GM19351 (cell line): ENCODE measurements around the gene PANK3.
"Not testable (repeated sequence)": the region's sequence is repeated elsewhere in the genome, so short reads cannot be mapped to it uniquely, and the experiment has no call there.

ENCODE experiments used
- ATAC-seq: cut with Tn5 transposase; IDR thresholded peaks from one replicate; pipeline ENCODE4 v1.9.1; 2021; ENCODE audit warnings: mild to moderate bottlenecking, moderate library complexity; ENCODE audit not compliant: unreplicated experiment

The PANK3 gene

GRCh38 chr5:168553377-168554130, 25.6 kb downstream of the PANK3 start:
- no peak for ATAC-seq

GRCh38 chr5:168552146-168552545, 27.0 kb downstream of the PANK3 start:
- no peak for ATAC-seq

- no peak for ATAC-seq
These were observed 28.5 kb downstream of the PANK3 start for GRCh38 chr5:168550656-168551055.

- ATAC-seq, result no peak
These were observed 29.6 kb downstream of the PANK3 start for GRCh38 chr5:168549554-168549953.

GRCh38 chr5:168537176-168537575, 42.0 kb downstream of the PANK3 start:
- no peak for ATAC-seq

GRCh38 chr5:168534351-168534750, 44.8 kb downstream of the PANK3 start:
- not testable (repeated sequence) for ATAC-seq

- ATAC-seq, result no peak
These were observed 46.9 kb downstream of the PANK3 start for GRCh38 chr5:168531987-168532864.

- ATAC-seq, result no peak
These were observed 48.0 kb downstream of the PANK3 start for GRCh38 chr5:168531191-168531590.

GRCh38 chr5:168530621-168531150, 48.5 kb downstream of the PANK3 start:
- ATAC-seq, result no peak

- no peak for ATAC-seq
These were observed 49.6 kb downstream of the PANK3 start for GRCh38 chr5:168529374-168530234.

GRCh38 chr5:168528521-168529373, 50.4 kb downstream of the PANK3 start, which contains the start of gene FBLL1:
TSS of gene FBLL1 (plus strand) at chr5:168529305. CDS start at chr5:168529505, 200 bp downstream.
- no peak for ATAC-seq

- ATAC-seq, result no peak
These were observed 51.3 kb downstream of the PANK3 start for GRCh38 chr5:168527756-168528295.

GRCh38 chr5:168525856-168526255, 53.3 kb downstream of the PANK3 start:
- ATAC-seq, result no peak

GRCh38 chr5:168513861-168514428, 65.2 kb downstream of the PANK3 start:
- no peak for ATAC-seq

GRCh38 chr5:168502563-168503237, 76.5 kb downstream of the PANK3 start:
- ATAC-seq, result no peak
